Measurements from ENCODE around the gene EIF2AK3. TPM values are rescaled to one million over a fixed set of nuclear protein-coding genes. Genes with fewer than 3 reads are reported as not detected.

EIF2AK3 gene
- total RNA-seq, 1 experiment from 2014 or later = 11.3 TPM

GRCh38 chr2:88542668-88543067, 84.6 kb downstream of the EIF2AK3 start:
- H3K27ac ChIP-seq (ENCODE audit: low read length) = no peak overlapping the region
- TF ChIP-seq REST (IDR thresholded peaks at IDR 0.05; ENCODE audit: insufficient read depth in 1 of 2, low read depth in 2 of 2, low read length in 1 of 2) (no peak), TCF7L2 (IDR thresholded peaks at IDR 0.05; ENCODE audit: low read depth, low read length) (no peak), CTCF (IDR thresholded peaks at IDR 0.05) (no peak), POLR2AphosphoS5 (IDR thresholded peaks at IDR 0.05; ENCODE audit: low read depth, low read length) (no peak), SIN3A (IDR thresholded peaks at IDR 0.05; ENCODE audit: borderline replicate concordance, insufficient read depth, low read depth, low read length) (no peak)
- ATAC-seq (no peak), DNase-seq (ENCODE audit: low read depth, low spot score) (no peak)
- no peaks in the 10 kb centered on the region for H3K27me3 ChIP-seq (ENCODE audit: control insufficient read depth, insufficient read depth, low read length)
- ChIA-PET CTCF (no interaction called here), POLR2A (no interaction called here)
- intact Hi-C loops (cut with micrococcal nuclease; ENCODE audit: unreplicated experiment) = no loop called here
- in situ Hi-C loops (cut with HindIII; ENCODE audit: low pct_unique_long_range_greater_than_20kb, low sequenced_read_pairs) = no loop called here
- no peaks in the 10 kb centered on the region for H3K36me3 ChIP-seq (ENCODE audit: control insufficient read depth, insufficient read depth, low read length)
- H3K4me1 ChIP-seq (ENCODE audit: control insufficient read depth, insufficient read depth, low read length) = no peaks in the 10 kb centered on the region
- H3K4me3 ChIP-seq (ENCODE audit: low read depth in 2 of 2, low read length in 2 of 2) = no peak overlapping the region
- H3K9me3 ChIP-seq (ENCODE audit: control insufficient read depth, insufficient read depth, low read depth, low read length) = no peaks in the 10 kb centered on the region
- no TSS peak for BruUV-seq (replicated peaks)

- Histone ChIP-seq H3K4me3 (ENCODE audit: low read depth in 2 of 2, low read length in 2 of 2) (no peak overlapping the region), H3K27me3 (ENCODE audit: control insufficient read depth, insufficient read depth, low read length) (no peaks in the 10 kb centered on the region), H3K27ac (ENCODE audit: low read length) (no peak overlapping the region), H3K4me1 (ENCODE audit: control insufficient read depth, insufficient read depth, low read length) (no peaks in the 10 kb centered on the region), H3K36me3 (ENCODE audit: control insufficient read depth, insufficient read depth, low read length) (no peaks in the 10 kb centered on the region), H3K9me3 (ENCODE audit: control insufficient read depth, insufficient read depth, low read depth, low read length) (no peaks in the 10 kb centered on the region)
- POLR2A ChIA-PET = no interaction called here
- CTCF ChIA-PET = no interaction called here
- no TSS peak for BruUV-seq (replicated peaks)
- in situ Hi-C loops (cut with HindIII; ENCODE audit: low pct_unique_long_range_greater_than_20kb, low sequenced_read_pairs) = no loop called here
- TF ChIP-seq REST (IDR thresholded peaks at IDR 0.05; ENCODE audit: insufficient read depth in 1 of 2, low read depth in 2 of 2, low read length in 1 of 2) (no peak), POLR2AphosphoS5 (IDR thresholded peaks at IDR 0.05; ENCODE audit: low read depth, low read length) (no peak), SIN3A (IDR thresholded peaks at IDR 0.05; ENCODE audit: borderline replicate concordance, insufficient read depth, low read depth, low read length) (no peak), CTCF (IDR thresholded peaks at IDR 0.05) (no peak)
- DNase-seq (ENCODE audit: low read depth, low spot score) = no peak
- ATAC-seq = no peak
- intact Hi-C loops (cut with micrococcal nuclease; ENCODE audit: unreplicated experiment) = no loop called here
Observed at GRCh38 chr2:88540346-88540745, 86.9 kb downstream of the EIF2AK3 start.

Measured in Panc1 (cell line).